GM13976 (cell line): Measurements from ENCODE around the gene CD27.

Source experiments
- DNase-seq: peaks from one replicate; pipeline ENCODE4 v3.0.0; 2012; ENCODE audit warnings: low spot score
- CTCF ChIP-seq: IDR thresholded peaks from 2 replicates; pipeline ENCODE4 v1.5.1; 2012; ENCODE audit warnings: borderline replicate concordance, mild to moderate bottlenecking; ENCODE audit not compliant: insufficient read depth; ENCODE audit errors: extremely low read depth, missing control alignments, control extremely low read depth
- in situ Hi-C: fragments of 300-500 bp; cut with MboI; formaldehyde crosslinking; loops from one replicate; pipeline ENCODE4 v1.12.0; 2022; ENCODE audit warnings: low sequenced_read_pairs, mixed read lengths, inconsistent platforms; ENCODE audit not compliant: unreplicated experiment

The CD27 gene

GRCh38 chr12:6444704-6445688 is at the start of gene CD27:
Gene CD27 (plus strand): TSS chr12:6444955. CDS start chr12:6445096, 141 bp downstream.
- no peak for DNase-seq
- in situ Hi-C loops = no loop called here
- TF ChIP-seq CTCF = no peak

- no peak for TF ChIP-seq CTCF
- in situ Hi-C loops = no loop called here
These were observed 48.7 kb upstream of the CD27 start for GRCh38 chr12:6396031-6396430.

GRCh38 chr12:6399884-6400644 is 44.7 kb upstream of the CD27 start:
- no peak for TF ChIP-seq CTCF
- DNase-seq = no peak
- in situ Hi-C loops = no loop called here

More at GRCh38 chr12:6396031-6396430, 48.7 kb upstream of the CD27 start:
- no peak for DNase-seq

- no peak for DNase-seq
- in situ Hi-C loops = no loop called here
- no peak for TF ChIP-seq CTCF
These were observed 40.4 kb upstream of the CD27 start for GRCh38 chr12:6404390-6404789.

- no peak for TF ChIP-seq CTCF
- DNase-seq = no peak
- in situ Hi-C loops = no loop called here
These were observed 38.8 kb upstream of the CD27 start for GRCh38 chr12:6405963-6406362.

- TF ChIP-seq CTCF = no peak
- in situ Hi-C loops = no loop called here
- DNase-seq = no peak
These were observed 37.4 kb upstream of the CD27 start for GRCh38 chr12:6407236-6407954.
